ENCODE results near the gene SEPTIN1.

DNA sequence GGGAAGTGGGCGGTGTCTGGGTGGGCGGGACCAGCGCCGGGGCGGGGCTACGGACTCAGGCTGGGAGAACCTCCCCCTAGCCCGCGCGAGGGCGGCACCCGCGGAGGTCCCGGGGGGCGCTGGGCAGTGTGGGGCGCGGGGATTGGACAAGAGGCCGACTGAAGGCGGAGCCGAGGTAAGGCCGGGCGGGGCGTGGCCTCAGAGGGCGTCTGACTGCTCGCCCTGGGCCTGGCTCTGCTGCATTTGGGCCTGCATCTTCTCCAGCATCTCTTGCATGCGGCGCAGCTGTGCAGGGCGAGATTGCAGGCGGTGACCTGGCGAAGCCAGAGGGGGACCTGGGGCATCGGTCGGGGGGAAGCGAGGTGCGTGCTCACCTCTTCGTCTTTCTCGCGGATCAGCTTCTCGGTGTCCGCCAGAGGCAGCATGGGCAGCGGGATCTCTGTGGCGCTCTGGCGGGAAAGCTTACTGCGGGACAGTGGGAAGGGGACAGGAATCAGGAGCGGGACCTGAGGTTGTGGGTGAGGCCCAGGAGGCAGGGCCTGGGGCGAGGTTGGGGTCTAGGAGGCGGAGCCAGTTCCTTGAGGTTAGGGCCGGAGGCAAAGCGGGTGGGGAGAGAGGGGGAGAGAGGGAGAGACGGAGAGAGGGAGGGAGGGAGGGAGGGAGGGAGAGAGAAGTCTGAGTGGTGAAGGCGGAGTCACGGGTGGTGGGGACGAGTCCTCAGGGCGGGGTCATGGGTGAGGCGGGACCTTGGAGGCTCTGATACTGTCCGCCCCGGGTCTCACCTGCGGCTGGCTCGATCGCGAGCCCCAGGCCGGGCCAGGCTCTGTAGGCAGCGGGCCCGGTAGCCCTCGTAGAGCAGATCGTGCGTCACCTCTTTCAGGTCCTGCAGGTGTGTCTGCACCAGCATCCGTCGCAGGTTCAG lies 3.9 kb downstream of the SEPTIN1 start:
- TF ChIP-seq TAF1 (IDR thresholded peaks at IDR 0.05; ENCODE audit: low read depth, low read length) (0 out of 2 replicates have a peak, but pooled peaks have one; percentile 3), POLR2A (IDR thresholded peaks at IDR 0.05; ENCODE audit: low read depth, low read length) (peak; percentile 18; the same call in 1 of the 2 replicates), POLR2AphosphoS5 (IDR thresholded peaks at IDR 0.05; ENCODE audit: low read depth, low read length) (no peak; the same call in 1 of the 2 replicates)

All from GM12891 (cell line).